Measurements from ENCODE around the gene CDHR1.

Gene CDHR1

DNA sequence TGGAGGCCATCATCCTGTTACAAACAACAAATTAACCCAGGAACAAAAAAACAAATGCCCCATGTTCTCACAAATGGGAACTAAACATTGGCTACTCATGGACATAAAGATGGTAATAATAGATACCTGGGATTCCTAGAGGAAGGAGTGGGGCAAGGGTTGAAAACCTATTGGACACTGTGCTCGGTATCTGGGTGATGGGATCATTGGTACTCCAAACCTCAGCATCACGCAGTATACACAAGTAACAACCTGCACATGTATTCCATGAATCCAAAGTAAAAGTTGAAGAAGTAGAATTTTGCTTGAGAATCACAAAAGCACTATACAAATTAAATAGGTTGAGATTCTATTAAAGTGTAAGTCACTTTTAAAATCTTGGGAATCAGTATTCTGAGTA lies 38.3 kb upstream of the CDHR1 start:
- no peak for DNase-seq (ENCODE audit: low spot score)
- in situ Hi-C loops (cut with MboI; ENCODE audit: low pct_unique_long_range_greater_than_20kb, low sequenced_read_pairs, unreplicated experiment), result no loop called here
- TF ChIP-seq, protein P1, sequence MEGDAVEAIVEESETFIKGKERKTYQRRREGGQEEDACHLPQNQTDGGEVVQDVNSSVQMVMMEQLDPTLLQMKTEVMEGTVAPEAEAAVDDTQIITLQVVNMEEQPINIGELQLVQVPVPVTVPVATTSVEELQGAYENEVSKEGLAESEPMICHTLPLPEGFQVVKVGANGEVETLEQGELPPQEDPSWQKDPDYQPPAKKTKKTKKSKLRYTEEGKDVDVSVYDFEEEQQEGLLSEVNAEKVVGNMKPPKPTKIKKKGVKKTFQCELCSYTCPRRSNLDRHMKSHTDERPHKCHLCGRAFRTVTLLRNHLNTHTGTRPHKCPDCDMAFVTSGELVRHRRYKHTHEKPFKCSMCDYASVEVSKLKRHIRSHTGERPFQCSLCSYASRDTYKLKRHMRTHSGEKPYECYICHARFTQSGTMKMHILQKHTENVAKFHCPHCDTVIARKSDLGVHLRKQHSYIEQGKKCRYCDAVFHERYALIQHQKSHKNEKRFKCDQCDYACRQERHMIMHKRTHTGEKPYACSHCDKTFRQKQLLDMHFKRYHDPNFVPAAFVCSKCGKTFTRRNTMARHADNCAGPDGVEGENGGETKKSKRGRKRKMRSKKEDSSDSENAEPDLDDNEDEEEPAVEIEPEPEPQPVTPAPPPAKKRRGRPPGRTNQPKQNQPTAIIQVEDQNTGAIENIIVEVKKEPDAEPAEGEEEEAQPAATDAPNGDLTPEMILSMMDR (IDR thresholded peaks at IDR 0.05; ENCODE audit: extremely low read depth, insufficient read depth, missing control alignments), result no peak

DNA sequence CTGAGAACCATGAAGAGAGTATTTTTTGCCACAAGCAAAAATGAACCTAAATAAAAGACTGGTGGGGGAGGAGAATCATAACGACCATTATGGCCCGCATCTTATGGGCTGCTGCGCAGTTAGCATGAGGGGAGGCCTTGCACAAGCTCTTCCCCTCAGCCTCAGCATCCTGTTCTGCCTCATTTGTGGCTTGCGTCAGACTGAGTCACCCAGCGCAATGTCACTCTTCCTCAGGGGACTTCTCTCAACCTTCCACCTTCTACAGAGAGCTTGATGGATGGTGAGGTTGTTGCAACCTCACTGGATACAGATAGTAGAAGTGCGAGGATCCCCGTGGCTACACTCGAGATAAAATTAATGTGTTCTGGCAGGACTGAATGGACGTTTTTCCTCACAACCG lies 37.6 kb upstream of the CDHR1 start:
- TF ChIP-seq, protein P1 (IDR thresholded peaks at IDR 0.05; ENCODE audit: extremely low read depth, insufficient read depth, missing control alignments), result no peak
- in situ Hi-C loops (cut with MboI; ENCODE audit: low pct_unique_long_range_greater_than_20kb, low sequenced_read_pairs, unreplicated experiment), result no loop called here
- DNase-seq (ENCODE audit: low spot score), result no peak

DNA sequence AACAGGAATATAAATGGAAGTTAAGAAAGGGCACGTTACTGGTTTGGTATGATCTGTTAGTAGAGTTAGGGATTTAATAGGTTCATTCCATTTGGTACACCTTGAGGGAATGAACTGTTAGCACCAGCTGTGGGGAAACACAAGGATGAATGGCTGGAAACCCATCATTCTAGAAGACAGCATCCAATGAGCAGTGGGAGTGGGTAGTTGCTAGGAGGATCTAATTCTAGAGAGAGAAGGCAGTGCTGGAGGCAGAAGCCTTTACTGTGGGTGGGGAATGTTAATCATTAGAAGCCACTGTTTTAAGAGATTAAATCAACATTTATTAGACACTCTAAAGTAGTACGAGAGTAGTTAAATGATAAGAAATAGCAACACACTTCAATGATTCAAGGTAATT lies 36.3 kb upstream of the CDHR1 start:
- in situ Hi-C loops (cut with MboI; ENCODE audit: low pct_unique_long_range_greater_than_20kb, low sequenced_read_pairs, unreplicated experiment), result no loop called here
- TF ChIP-seq, protein P1 (IDR thresholded peaks at IDR 0.05; ENCODE audit: extremely low read depth, insufficient read depth, missing control alignments), result no peak
- DNase-seq (ENCODE audit: low spot score), result no peak

DNA sequence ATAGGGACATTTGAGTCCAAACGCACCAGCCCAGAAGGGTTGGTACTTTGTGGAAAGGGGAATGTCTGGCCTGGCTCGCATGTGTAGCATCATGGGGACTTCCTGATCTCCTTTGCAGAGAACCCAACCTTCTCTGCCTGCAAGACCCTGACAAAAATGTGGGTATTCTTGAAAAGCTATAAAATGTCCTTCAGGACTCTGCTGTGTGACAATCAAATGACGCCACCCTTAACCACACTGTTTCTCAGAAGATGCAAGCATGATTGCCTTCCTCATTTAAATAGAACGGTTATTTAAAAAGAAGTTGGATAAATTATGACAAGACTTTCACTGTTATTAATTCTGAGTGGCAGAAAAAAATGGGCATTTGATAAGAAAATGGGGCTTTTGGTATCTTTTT lies 35.8 kb upstream of the CDHR1 start:
- in situ Hi-C loops (cut with MboI; ENCODE audit: low pct_unique_long_range_greater_than_20kb, low sequenced_read_pairs, unreplicated experiment), result no loop called here
- TF ChIP-seq, protein P1 (IDR thresholded peaks at IDR 0.05; ENCODE audit: extremely low read depth, insufficient read depth, missing control alignments), result no peak
- DNase-seq (ENCODE audit: low spot score), result no peak

DNA sequence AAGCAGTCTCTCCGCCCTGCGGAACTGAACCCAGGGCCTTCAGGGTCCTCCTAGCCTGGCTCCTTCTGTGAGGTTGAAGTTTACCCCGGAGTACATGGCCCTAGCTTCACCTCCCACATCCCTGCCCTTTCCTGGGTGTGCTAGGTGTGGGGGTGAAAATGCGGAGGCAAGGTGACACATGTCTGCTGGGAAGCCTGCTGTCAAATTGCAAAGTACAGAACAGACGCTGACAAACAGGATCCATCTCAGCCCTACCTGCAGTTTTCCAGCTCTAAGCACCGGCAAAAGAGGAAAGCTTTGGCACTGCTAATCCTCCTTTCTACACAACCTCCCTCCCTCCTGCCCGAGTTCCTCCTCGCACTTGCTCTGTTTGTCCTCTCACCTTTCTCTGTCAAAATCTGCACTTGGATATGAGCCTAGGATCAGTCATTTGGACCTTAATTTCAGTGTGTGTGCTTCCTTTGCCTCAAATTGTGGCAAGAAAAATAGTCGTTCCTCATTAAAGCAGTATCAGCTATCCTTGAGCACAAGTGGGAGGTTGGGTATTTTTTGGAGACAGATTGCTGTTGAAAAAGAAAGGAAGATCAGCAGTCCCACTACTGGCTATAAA lies 35.2 kb upstream of the CDHR1 start:
- in situ Hi-C loops (cut with MboI; ENCODE audit: low pct_unique_long_range_greater_than_20kb, low sequenced_read_pairs, unreplicated experiment), result no loop called here
- TF ChIP-seq, protein P1 (IDR thresholded peaks at IDR 0.05; ENCODE audit: extremely low read depth, insufficient read depth, missing control alignments), result no peak
- no peak for DNase-seq (ENCODE audit: low spot score)

DNA sequence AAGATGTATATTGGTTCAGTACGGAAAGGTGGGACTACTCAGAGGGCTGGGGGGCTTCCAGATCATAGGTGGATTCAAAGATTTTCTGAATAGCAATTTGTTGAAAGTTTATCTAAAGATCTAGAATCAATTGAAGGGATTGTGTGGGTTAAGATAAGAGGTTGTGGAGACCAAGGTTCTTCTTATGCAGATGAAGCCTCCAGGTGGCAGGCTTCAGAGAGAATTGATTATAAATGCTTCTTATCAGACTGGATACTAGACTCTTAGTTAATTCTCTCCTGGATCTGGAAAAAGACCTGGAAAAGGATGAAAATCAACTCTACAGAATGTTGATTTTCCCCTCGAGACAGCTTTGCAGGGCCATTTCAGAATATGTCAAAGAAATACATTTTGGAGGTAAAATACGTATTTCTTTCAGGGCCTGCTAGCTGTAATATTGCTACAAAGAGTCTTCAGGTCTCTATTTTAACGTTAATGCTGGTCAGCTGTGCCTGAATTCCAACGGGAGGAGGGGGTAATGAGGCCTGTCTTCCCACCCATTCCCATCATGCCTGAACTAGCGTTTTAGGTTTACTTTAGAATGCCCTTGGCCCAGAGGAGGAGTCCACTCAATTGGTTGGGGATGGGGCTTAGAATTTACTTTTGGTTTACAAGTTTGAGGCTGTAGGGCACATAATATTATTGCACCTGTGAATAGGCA lies 33.5 kb upstream of the CDHR1 start:
- in situ Hi-C loops (cut with MboI; ENCODE audit: low pct_unique_long_range_greater_than_20kb, low sequenced_read_pairs, unreplicated experiment), result loop anchor here (5.0 kb wide), 1 partner anchor 46 kb away; no protein-coding TSS in a partner anchor
- TF ChIP-seq, protein P1 (IDR thresholded peaks at IDR 0.05; ENCODE audit: extremely low read depth, insufficient read depth, missing control alignments), result no peak
- DNase-seq (ENCODE audit: low spot score), result no peak
